Stomach (tissue), 9 donors: ENCODE results near the gene RGS9BP. TPM values are rescaled to one million over a fixed set of nuclear protein-coding genes. Genes with fewer than 3 reads are reported as not detected.
"Not testable (repeated sequence)": the region's sequence is repeated elsewhere in the genome, so short reads cannot be mapped to it uniquely, and the experiment has no call there.

ENCODE experiments used
- DNase-seq, 2 donors: peaks; one replicate each; pipeline versions ENCODE4 v3.0.0 to v3.0.0-alpha.2; 2013 to 2019
- H3K27ac ChIP-seq, 5 donors: fragments of 200-600 bp in 4 of 5; sonication (generic) in 4 of 5; one replicate each; pipeline ENCODE4 v1.5.1; 2013 to 2019; ENCODE audit warnings: mild to moderate bottlenecking in 1 of 5, moderate library complexity in 1 of 5
- H3K27me3 ChIP-seq, 3 donors: fragments of 200-600 bp; sonication (generic); one replicate each; pipeline ENCODE4 v1.5.1; 2017 to 2019; ENCODE audit warnings: mixed run types in 1 of 3
- H3K36me3 ChIP-seq, 4 donors: fragments of 200-600 bp; sonication (generic); 1 replicate in 3 of 4; 2 replicates in 1 of 4; pipeline ENCODE4 v1.5.1; 2016 to 2019
- H3K4me1 ChIP-seq, 4 donors: fragments of 200-600 bp; sonication (generic); one replicate each; pipeline ENCODE4 v1.5.1; 2016 to 2019
- H3K4me3 ChIP-seq, 4 donors: fragments of 200-600 bp; sonication (generic) in 3 of 4; one replicate each; pipeline ENCODE4 v1.5.1; 2016 to 2019; ENCODE audit warnings: mild to moderate bottlenecking in 1 of 4
- H3K9me3 ChIP-seq, 4 donors: fragments of 200-600 bp; sonication (generic); one replicate each; pipeline ENCODE4 v1.5.1; 2016 to 2019
- CTCF ChIP-seq, 7 experiments: fragments of 450-650 bp in 4 of 7; fragments of 200-600 bp in 3 of 7; sonication (generic) in 3 of 7; IDR thresholded peaks; one replicate each; pipeline ENCODE4 v1.5.1; 2016 to 2019; ENCODE audit warnings: antibody characterized with exemption in 7 of 7, control low read depth in 2 of 7, mild to moderate bottlenecking in 1 of 7
- EP300 ChIP-seq: sonication (generic); formaldehyde crosslinking; IDR thresholded peaks from one replicate; pipeline ENCODE4 v1.6.1; 2017; ENCODE audit warnings: antibody characterized with exemption
- POLR2A ChIP-seq, 4 donors: fragments of 450-650 bp; IDR thresholded peaks; one replicate each; pipeline ENCODE4 v1.6.1; 2016; ENCODE audit warnings: antibody characterized with exemption in 4 of 4, control low read depth in 2 of 4, mild to moderate bottlenecking in 1 of 4, moderate library complexity in 1 of 4
- POLR2AphosphoS5 ChIP-seq, 3 donors: sonication (generic); formaldehyde crosslinking; IDR thresholded peaks; one replicate each; pipeline ENCODE4 v1.6.1; 2016; ENCODE audit warnings: antibody characterized with exemption in 3 of 3
- WGBS, 5 donors: extraction: QIAGEN DNeasy Blood & Tissue Kit in 3 of 5; methylation state at CpG; one replicate each; pipeline versions ENCODE4 v1.1.5 to v1.1.7; 2013 to 2018; 5-methylcytosine and 5-hydroxymethylcytosine counted together
- intact Hi-C: fragments of 100-400 bp; cut with DNase I; formaldehyde crosslinking; loops from one replicate; pipeline ENCODE4 v1.15.1; 2023; ENCODE audit warnings: low total_unique reads
- polyA plus RNA-seq, 3 donors: library from polyadenylated mRNA; stranded (reverse); fragments of 200-250 nt; gene quantifications; one replicate each; pipeline ENCODE4 v1.2.3, GENCODE V29; 2013
- total RNA-seq, 5 donors: library from RNA; depleted of rRNA; stranded (reverse); fragments of >200 nt; gene quantifications; one replicate each; pipeline versions ENCODE4 v1.1.0 to v1.2.3, GENCODE V29; 2014 to 2016
- donor health status: healthy with polysubstance abuse.
- donor health status: Bipolar disorder and iron deficiency.
- donor health status: healthy.

Gene RGS9BP
- total and polyA plus RNA-seq, 8 donors = 0.15 to 1.2 (median 0.19) TPM; not detected in 3

- WGBS, 5 donors = 0 to 8% (median 2%) methylated on average over 33 to 93 of the region's 93 CpGs
- Histone ChIP-seq H3K4me3 (peak overlapping the region; percentile 60 to 83 (median 73)), H3K36me3 (peaks cover 0 to 3% (median under 1%) of the 10 kb centered on the region in 4 donors), H3K9me3 (no peaks in the 10 kb centered on the region), H3K27ac (peak overlapping the region; percentile 74 to 95 (median 91)), H3K27me3 (no peaks in the 10 kb centered on the region), H3K4me1 (peaks cover 52 to 71% (median 66%) of the 10 kb centered on the region in 4 donors)
- peak; percentile 70 to 88 for DNase-seq
- intact Hi-C loops = no loop called here
- peak in 2 of 3 donors; percentile 38 to 64 for TF ChIP-seq POLR2AphosphoS5 (IDR thresholded peaks at IDR 0.05)
- no peak for TF ChIP-seq POLR2A (IDR thresholded peaks at IDR 0.05)
Observed at GRCh38 chr19:32691952-32692726, 16.5 kb downstream of the RGS9BP start.

GRCh38 chr19:32692727-32693061, 17.0 kb downstream of the RGS9BP start:
- peaks cover 52 to 75% (median 71%) of the 10 kb centered on the region in 4 donors for H3K4me1 ChIP-seq
- WGBS, 5 donors = 7 to 26% (median 21%) methylated on average over 5 to 7 of the region's 7 CpGs
- no peak for TF ChIP-seq CTCF (IDR thresholded peaks at IDR 0.05)
- TF ChIP-seq POLR2A (IDR thresholded peaks at IDR 0.05) = no peak
- TF ChIP-seq POLR2AphosphoS5 (IDR thresholded peaks at IDR 0.05) = no peak
- no peak for TF ChIP-seq EP300

GRCh38 chr19:32693151-32694108, 17.8 kb downstream of the RGS9BP start:
- DNase-seq = not testable (repeated sequence)
- peak overlapping the region; percentile 60 to 83 (median 73) for H3K4me3 ChIP-seq

More at GRCh38 chr19:32692727-32693061, 17.0 kb downstream of the RGS9BP start:
- intact Hi-C loops = no loop called here
- no peaks in the 10 kb centered on the region for H3K9me3 ChIP-seq
- no peaks in the 10 kb centered on the region for H3K27me3 ChIP-seq
- H3K36me3 ChIP-seq = peaks cover 0 to 7% (median 2%) of the 10 kb centered on the region in 4 donors
- DNase-seq = no peak
- peak overlapping the region; percentile 60 to 83 (median 73) for H3K4me3 ChIP-seq
- H3K27ac ChIP-seq = peak overlapping the region; percentile 74 to 95 (median 91)

GRCh38 chr19:32694316-32694715, 18.7 kb downstream of the RGS9BP start:
- peak overlapping the region; percentile 2 to 95 (median 83) for H3K27ac ChIP-seq
- H3K4me1 ChIP-seq = peaks cover 52 to 88% (median 71%) of the 10 kb centered on the region in 4 donors
- DNase-seq, intact Hi-C loops, H3K27me3 ChIP-seq, H3K9me3 ChIP-seq: not testable (repeated sequence)
- peaks cover 6 to 24% (median 16%) of the 10 kb centered on the region in 4 donors for H3K36me3 ChIP-seq
- peak overlapping the region; percentile 60 to 83 (median 73) for H3K4me3 ChIP-seq
- WGBS, 5 donors = 23 to 55% (median 45%) methylated on average over 2 of the region's 2 CpGs

More at GRCh38 chr19:32693151-32694108, 17.8 kb downstream of the RGS9BP start:
- H3K27me3 ChIP-seq, intact Hi-C loops, H3K9me3 ChIP-seq: not testable (repeated sequence)
- Histone ChIP-seq H3K36me3 (peaks cover under 1 to 15% (median 7%) of the 10 kb centered on the region in 4 donors), H3K4me1 (peaks cover 52 to 82% (median 71%) of the 10 kb centered on the region in 4 donors), H3K27ac (peak overlapping the region; percentile 29 to 95 (median 83))
- peak in 1 of 4 donors; percentile 31 for TF ChIP-seq POLR2A (IDR thresholded peaks at IDR 0.05)
- TF ChIP-seq POLR2AphosphoS5 (IDR thresholded peaks at IDR 0.05) = peak in 1 of 3 donors; percentile 25
- WGBS, 5 donors = 69 to 80% (median 74%) methylated on average over 20 of the region's 20 CpGs

GRCh38 chr19:32694851-32695250, 19.2 kb downstream of the RGS9BP start:
- 22 to 38% (median 35%) methylated on average over 2 of the region's 2 CpGs for WGBS, 5 donors
- Histone ChIP-seq H3K4me1 (peaks cover 52 to 84% (median 69%) of the 10 kb centered on the region in 4 donors), H3K4me3 (peak overlapping the region in 3 of 4 donors; percentile 60 to 83 (median 64)), H3K27ac (peak overlapping the region in 4 of 5 donors; percentile 29 to 95 (median 60)), H3K36me3 (peaks cover 11 to 29% (median 21%) of the 10 kb centered on the region in 4 donors)
- DNase-seq, H3K9me3 ChIP-seq, intact Hi-C loops, H3K27me3 ChIP-seq: not testable (repeated sequence)

- WGBS, 5 donors = 28 to 50% (median 47%) methylated on average over 6 of the region's 6 CpGs
- TF ChIP-seq POLR2AphosphoS5 (IDR thresholded peaks at IDR 0.05) = peak in 1 of 3 donors; percentile 34
- H3K9me3 ChIP-seq, DNase-seq, H3K27me3 ChIP-seq, intact Hi-C loops: not testable (repeated sequence)
- peaks cover 17 to 36% (median 27%) of the 10 kb centered on the region in 4 donors for H3K36me3 ChIP-seq
- H3K4me3 ChIP-seq = peak overlapping the region in 2 of 4 donors; percentile 64 to 83
- H3K27ac ChIP-seq = peak overlapping the region; percentile 49 to 95 (median 57)
- peaks cover 53 to 82% (median 66%) of the 10 kb centered on the region in 4 donors for H3K4me1 ChIP-seq
Observed at GRCh38 chr19:32695506-32695905, 19.9 kb downstream of the RGS9BP start.

- H3K4me3 ChIP-seq, H3K27me3 ChIP-seq, H3K9me3 ChIP-seq, intact Hi-C loops, DNase-seq: not testable (repeated sequence)
- peak overlapping the region in 1 of 5 donors; percentile 49 for H3K27ac ChIP-seq
- peaks cover 17 to 38% (median 29%) of the 10 kb centered on the region in 4 donors for H3K36me3 ChIP-seq
- WGBS, 5 donors = 61 to 88% (median 75%) methylated on average over 3 of the region's 3 CpGs
- peaks cover 52 to 84% (median 65%) of the 10 kb centered on the region in 4 donors for H3K4me1 ChIP-seq
Observed at GRCh38 chr19:32696771-32697170, 21.1 kb downstream of the RGS9BP start.

- DNase-seq, H3K27me3 ChIP-seq, H3K4me3 ChIP-seq, intact Hi-C loops: not testable (repeated sequence)
- Histone ChIP-seq H3K4me1 (peaks cover 35 to 73% (median 46%) of the 10 kb centered on the region in 4 donors), H3K27ac (peak overlapping the region in 2 of 5 donors; percentile 65 to 75), H3K36me3 (peaks cover 21 to 57% (median 41%) of the 10 kb centered on the region in 4 donors), H3K9me3 (peaks cover 4 to 22% (median 11%) of the 10 kb centered on the region in 4 donors)
- WGBS, 5 donors = 85 to 94% (median 92%) methylated on average over 7 of the region's 7 CpGs
Observed at GRCh38 chr19:32700129-32700528, 24.5 kb downstream of the RGS9BP start.
